HG02884 (cell line): ENCODE results near the gene ABCC3.
"Not testable (repeated sequence)": the region's sequence is repeated elsewhere in the genome, so short reads cannot be mapped to it uniquely, and the experiment has no call there.

Experiments used
- ATAC-seq: cut with Tn5 transposase; IDR thresholded peaks from one replicate; pipeline ENCODE4 v1.9.1; 2021; ENCODE audit warnings: mild to moderate bottlenecking, moderate library complexity; ENCODE audit not compliant: unreplicated experiment

ABCC3 gene

GRCh38 chr17:50697663-50698272 lies 63.1 kb downstream of the ABCC3 start:
- no peak for ATAC-seq

DNA sequence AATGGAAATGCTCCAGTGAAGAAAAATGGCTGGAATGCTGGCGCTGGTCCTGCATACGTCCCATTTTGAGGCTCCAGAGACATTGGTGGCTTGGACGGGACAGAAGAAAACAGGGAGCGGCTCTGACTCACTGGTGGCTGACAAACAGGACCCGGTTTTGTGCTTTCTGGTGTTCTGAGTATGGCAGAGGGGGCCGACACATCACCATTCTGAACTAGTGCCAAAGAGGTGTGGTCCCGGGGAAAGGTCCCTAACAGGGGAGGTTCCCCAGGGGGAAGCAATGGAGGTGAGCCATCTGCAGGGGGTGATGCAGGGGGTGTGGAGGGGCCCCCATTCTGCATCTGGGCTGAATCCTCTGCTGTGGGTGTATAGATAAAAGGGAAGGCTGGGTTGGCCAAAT lies 64.7 kb downstream of the ABCC3 start:
- ATAC-seq, result no peak

GRCh38 chr17:50703162-50703561 lies 68.5 kb downstream of the ABCC3 start:
- no peak for ATAC-seq

DNA sequence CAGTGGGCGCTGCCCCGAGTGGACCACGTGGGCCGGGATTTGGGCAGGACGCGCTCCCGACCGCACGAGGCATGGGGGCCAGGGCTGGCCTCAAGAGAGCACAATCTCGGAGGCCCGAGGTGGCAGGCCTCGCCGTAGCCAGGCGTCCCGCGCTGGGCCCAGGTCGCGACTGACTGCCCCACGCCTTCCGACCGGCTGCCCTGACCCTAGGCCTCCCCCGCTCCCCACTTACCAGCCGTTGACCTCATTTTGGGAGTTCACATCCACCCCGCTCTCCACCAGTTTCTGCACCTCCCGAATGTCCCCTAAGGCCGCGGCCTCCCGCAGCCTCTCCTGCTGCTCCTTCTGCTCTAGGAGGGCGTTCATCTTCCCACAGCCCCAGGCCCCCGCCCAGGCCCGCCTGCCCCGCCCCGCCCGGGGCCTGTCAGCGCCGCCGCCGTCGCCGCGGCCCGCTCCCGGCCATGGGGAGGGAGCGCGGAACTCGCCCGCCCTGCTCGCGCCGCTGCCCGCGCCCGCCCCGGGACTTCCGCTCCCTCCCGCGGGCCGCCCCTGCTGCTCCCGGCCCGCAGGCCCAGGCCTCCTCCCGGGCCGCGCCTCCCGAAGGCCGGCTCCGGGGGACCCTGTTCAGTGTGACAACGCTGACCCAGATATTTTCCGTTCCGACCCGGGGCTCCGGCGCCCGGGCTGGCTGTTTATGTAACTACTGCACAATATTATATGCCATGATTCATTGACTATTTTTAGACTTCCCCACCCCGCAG lies 72.8 kb downstream of the ABCC3 start, which contains the start of gene ANKRD40:
Gene ANKRD40 (minus strand): TSS at position 626 of the 761 bp plus-strand sequence. CDS start 260 bp downstream, at position 366.
- ATAC-seq, result peak; percentile 76

DNA sequence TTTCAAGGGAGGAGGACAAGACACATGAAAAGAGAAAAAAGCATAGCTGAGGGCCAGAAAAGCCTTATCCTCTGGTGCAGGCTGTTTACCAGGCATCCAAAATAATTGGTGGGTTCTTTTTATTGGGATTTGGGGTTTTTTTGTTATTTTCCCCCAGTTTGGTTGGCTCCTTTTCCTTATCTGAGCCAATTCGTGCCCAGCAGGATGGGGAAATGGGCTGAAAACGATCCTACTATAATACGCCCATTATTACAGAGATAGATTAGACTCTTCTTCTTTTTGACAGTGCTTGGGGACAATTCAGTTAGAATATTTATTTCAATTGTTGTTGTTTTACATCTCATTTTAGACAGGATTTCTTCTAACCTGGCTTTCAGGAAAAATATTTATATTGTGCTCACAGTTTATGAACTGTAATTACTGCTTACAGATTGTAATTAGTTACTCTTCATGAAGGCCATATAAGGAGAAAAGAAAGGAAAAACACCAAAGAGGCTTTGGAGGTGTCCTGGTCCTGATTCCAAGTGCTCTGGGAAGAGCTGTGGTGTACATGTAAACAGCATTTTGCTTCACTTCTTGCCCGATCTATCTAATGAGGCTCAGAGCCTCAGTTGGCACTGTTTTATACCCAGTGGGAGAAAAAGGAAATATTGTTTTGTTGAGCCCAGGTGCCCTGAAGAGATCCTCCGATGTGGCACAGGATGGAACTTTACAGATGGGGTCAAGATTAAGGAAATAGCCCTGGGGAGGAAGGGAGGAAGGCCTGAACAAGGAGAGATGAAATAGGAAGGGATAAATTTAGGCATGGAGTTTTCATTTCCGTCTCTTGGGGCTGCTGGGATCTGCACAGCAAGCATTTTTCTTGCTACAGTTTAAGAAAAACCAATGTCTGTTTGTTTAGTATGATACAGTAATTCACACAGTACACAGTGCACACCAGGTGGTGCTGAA lies 73.6 kb downstream of the ABCC3 start:
- no peak for ATAC-seq

- not testable (repeated sequence) for ATAC-seq
These were observed 74.4 kb downstream of the ABCC3 start for GRCh38 chr17:50709053-50709452.

- no peak for ATAC-seq
These were observed 75.3 kb downstream of the ABCC3 start for GRCh38 chr17:50710025-50710424.

- no peak for ATAC-seq
These were observed 76.0 kb downstream of the ABCC3 start for GRCh38 chr17:50710650-50711049.

DNA sequence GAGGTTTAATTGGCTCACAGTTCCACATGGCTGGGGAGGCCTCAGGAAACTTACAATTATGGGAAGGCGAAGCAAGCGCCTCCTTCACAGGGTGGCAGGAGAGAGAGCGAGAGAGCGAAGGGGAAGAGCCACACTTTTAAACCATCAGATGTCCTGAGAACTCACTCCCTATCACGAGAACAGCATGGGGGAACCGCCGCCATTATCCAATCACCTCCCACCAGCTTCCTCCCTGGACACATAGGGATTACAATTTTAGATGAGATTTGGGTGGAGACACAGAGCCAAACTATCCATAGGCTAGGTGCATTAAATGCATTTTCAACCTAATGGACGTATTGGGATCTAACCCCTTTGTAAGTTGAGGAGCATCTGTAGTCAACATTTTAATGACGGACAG lies 78.0 kb downstream of the ABCC3 start:
- no peak for ATAC-seq

- no peak for ATAC-seq
These were observed 80.8 kb downstream of the ABCC3 start for GRCh38 chr17:50715471-50715870.

GRCh38 chr17:50719144-50719923 lies 84.7 kb downstream of the ABCC3 start, which contains the start of gene LUC7L3:
TSS of gene LUC7L3 (plus strand) at chr17:50719603. CDS start at chr17:50719733, 130 bp downstream.
- ATAC-seq, result peak; percentile 80

- no peak for ATAC-seq
These were observed 85.5 kb downstream of the ABCC3 start for GRCh38 chr17:50719924-50720794.

DNA sequence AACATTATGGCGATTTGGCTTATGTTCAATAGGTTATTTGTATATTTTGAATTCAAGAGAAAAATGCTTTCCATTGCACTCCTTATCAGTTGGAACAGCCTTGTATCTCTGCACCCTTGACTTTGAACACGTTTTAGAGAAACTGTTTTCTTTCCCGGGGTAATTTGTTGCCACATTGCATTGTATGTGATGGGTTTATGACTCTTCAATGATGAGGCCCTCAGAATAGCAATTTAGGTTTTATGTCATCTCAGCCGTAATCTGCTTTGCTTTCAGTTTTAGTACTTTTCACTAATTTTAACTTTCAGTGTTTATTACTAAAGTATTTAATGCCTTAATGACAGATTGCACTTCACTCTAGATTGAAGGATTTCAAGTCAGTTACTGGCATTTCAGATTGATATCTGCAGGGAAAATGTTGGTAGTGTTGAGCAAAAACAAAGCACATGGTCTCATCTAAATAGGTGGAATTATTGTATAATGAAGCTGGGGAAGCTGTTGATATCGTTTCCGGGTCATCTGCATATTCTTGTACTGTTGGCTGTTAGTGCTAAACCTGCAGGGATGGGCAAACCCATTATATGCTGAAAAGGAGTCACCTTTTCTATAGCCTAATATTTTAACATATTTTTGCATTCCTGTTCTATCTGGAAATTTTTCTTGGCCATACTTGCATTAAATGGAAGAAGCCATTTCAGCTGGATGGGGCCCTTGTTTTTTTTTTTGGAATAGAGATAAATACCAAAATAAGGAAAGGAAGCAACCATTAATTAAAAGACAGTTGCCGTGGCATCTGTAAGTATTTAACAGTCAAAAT lies 86.7 kb downstream of the ABCC3 start:
- no peak for ATAC-seq

- no peak for ATAC-seq
These were observed 88.1 kb downstream of the ABCC3 start for GRCh38 chr17:50722746-50723145.

- not testable (repeated sequence) for ATAC-seq
These were observed 89.9 kb downstream of the ABCC3 start for GRCh38 chr17:50724622-50725021.

- no peak for ATAC-seq
These were observed 91.3 kb downstream of the ABCC3 start for GRCh38 chr17:50725769-50726655.

- ATAC-seq, result no peak
These were observed 93.4 kb downstream of the ABCC3 start for GRCh38 chr17:50728112-50728429.
